H1 (cell line): ENCODE results near the gene ABCF3. TPM values are rescaled to one million over a fixed set of nuclear protein-coding genes. Genes with fewer than 3 reads are reported as not detected.

Source experiments
- CTCF ChIA-PET: fragments of 300-600 bp; sonication (Branson Sonifier 250); formaldehyde crosslinking; loops from one replicate; lab custom pipeline; 2021; ENCODE audit not compliant: partially characterized antibody; lab: Charles Lee
- POLR2A ChIA-PET: fragments of 300-600 bp; sonication (Branson Sonifier 250); formaldehyde crosslinking; loops from one replicate; lab custom pipeline; 2021; ENCODE audit warnings: inconsistent platforms; ENCODE audit not compliant: partially characterized antibody; lab: Charles Lee
- DNase-seq, 2 experiments: peaks; one replicate each; pipeline versions ENCODE4 v3.0.0 to v3.0.0-alpha.2; 2010 to 2022; ENCODE audit warnings: low spot score in 2 of 2, low read depth in 1 of 2, mixed read lengths in 1 of 2
- FAIRE-seq: peaks from 2 replicates; lab custom pipeline; 2011; peaks lifted over from hg19 to GRCh38; lab: Jason Lieb, UNC
- H2AFZ ChIP-seq: 2 replicates; pipeline ENCODE4 v1.8.1; 2012; ENCODE audit warnings: low read length, inconsistent platforms
- H2AK5ac ChIP-seq: 2 replicates; pipeline ENCODE4 v1.6.1; 2013; ENCODE audit warnings: low read depth, low read length
- H2BK120ac ChIP-seq: replicated peaks from 2 replicates; pipeline ENCODE3; 2013; ENCODE audit warnings: low read depth, low read length, inconsistent platforms
- H2BK12ac ChIP-seq: 2 replicates; pipeline ENCODE4 v1.6.1; 2013; ENCODE audit warnings: low read depth, low read length
- H2BK15ac ChIP-seq: 2 replicates; pipeline ENCODE4 v1.6.1; 2013; ENCODE audit warnings: low read length
- H2BK20ac ChIP-seq: 2 replicates; pipeline ENCODE4 v1.6.1; 2013; ENCODE audit warnings: low read length
- H2BK5ac ChIP-seq: 2 replicates; pipeline ENCODE4 v1.6.1; 2013; ENCODE audit warnings: low read depth, low read length
- H3K14ac ChIP-seq: 2 replicates; pipeline ENCODE4 v1.6.1; 2013; ENCODE audit warnings: inconsistent platforms; ENCODE audit not compliant: insufficient read length
- H3K18ac ChIP-seq: 2 replicates; pipeline ENCODE4 v1.6.1; 2013; ENCODE audit warnings: low read length; ENCODE audit errors: extremely low read depth
- H3K23ac ChIP-seq: 2 replicates; pipeline ENCODE4 v1.6.1; 2013; ENCODE audit warnings: inconsistent platforms; ENCODE audit not compliant: insufficient read length
- H3K23me2 ChIP-seq: 2 replicates; pipeline ENCODE4 v1.6.1; 2013; ENCODE audit warnings: low read depth, low read length
- H3K27ac ChIP-seq: 2 replicates; pipeline ENCODE4 v1.6.1; 2011; ENCODE audit warnings: low read depth, low read length, inconsistent platforms
- H3K27me3 ChIP-seq, 4 experiments: replicated peaks in 1 of 4; 1 replicate in 1 of 4; 2 replicates in 3 of 4; pipeline versions ENCODE4 v1.6.1 to v1.8.1; 2011 to 2013; ENCODE audit warnings: low read length in 3 of 4, mild to moderate bottlenecking in 3 of 4, inconsistent platforms in 2 of 4, mixed read lengths in 2 of 4, moderate library complexity in 1 of 4; ENCODE audit not compliant: control insufficient read depth in 3 of 4, insufficient read depth in 3 of 4; ENCODE audit errors: extremely low read depth in 1 of 4
- H3K36me3 ChIP-seq, 4 experiments: 2 replicates each; pipeline versions ENCODE4 v1.6.1 to v1.8.1; 2011 to 2013; ENCODE audit warnings: mild to moderate bottlenecking in 4 of 4, low read length in 3 of 4, moderate library complexity in 2 of 4, control low read depth in 1 of 4, inconsistent platforms in 1 of 4; ENCODE audit not compliant: insufficient read depth in 4 of 4, control insufficient read depth in 2 of 4
- H3K4ac ChIP-seq: replicated peaks from 2 replicates; pipeline ENCODE3; 2013; ENCODE audit warnings: low read length, low read depth, mixed read lengths, inconsistent platforms; ENCODE audit not compliant: insufficient read length
- H3K4me1 ChIP-seq, 4 experiments: replicated peaks in 1 of 4; 1 replicate in 1 of 4; 2 replicates in 3 of 4; pipeline versions ENCODE4 v1.6.1 to v1.8.1; 2011 to 2013; ENCODE audit warnings: low read length in 3 of 4, inconsistent platforms in 2 of 4, mixed read lengths in 1 of 4; ENCODE audit not compliant: insufficient read depth in 4 of 4, control insufficient read depth in 3 of 4
- H3K4me2 ChIP-seq, 2 experiments: 2 replicates each; pipeline versions ENCODE4 v1.6.1 to v1.8.1; 2011 to 2013; ENCODE audit warnings: low read depth in 2 of 2, low read length in 2 of 2, control low read depth in 1 of 2, inconsistent platforms in 1 of 2, mild to moderate bottlenecking in 1 of 2; ENCODE audit not compliant: insufficient read depth in 1 of 2
- H3K4me3 ChIP-seq, 4 experiments: fragments of 200-600, 300-600 bp in 1 of 4; sonication (generic), shearing (Covaris generic), sonication (Bioruptor Twin) in 1 of 4; 2 replicates each; pipeline versions ENCODE4 v1.5.1 to v1.8.1; 2011 to 2016; ENCODE audit warnings: low read length in 4 of 4, low read depth in 3 of 4, control low read depth in 2 of 4, inconsistent platforms in 2 of 4, mild to moderate bottlenecking in 2 of 4, mixed read lengths in 1 of 4, moderate library complexity in 1 of 4; ENCODE audit not compliant: insufficient read depth in 2 of 4; ENCODE audit errors: extremely low read depth in 1 of 4
- H3K56ac ChIP-seq: replicated peaks from 2 replicates; pipeline ENCODE3; 2013; ENCODE audit warnings: low read depth, mild to moderate bottlenecking, mixed read lengths, low read length, inconsistent platforms; ENCODE audit not compliant: insufficient read length
- H3K79me1 ChIP-seq: 2 replicates; pipeline ENCODE4 v1.6.1; 2013; ENCODE audit warnings: low read depth, low read length, control low read depth
- H3K79me2 ChIP-seq, 2 experiments: 2 replicates each; pipeline versions ENCODE4 v1.6.1 to v1.8.1; 2012 to 2013; ENCODE audit warnings: low read length in 2 of 2, mild to moderate bottlenecking in 2 of 2, inconsistent platforms in 1 of 2; ENCODE audit not compliant: insufficient read depth in 2 of 2, control insufficient read depth in 1 of 2
- H3K9ac ChIP-seq, 4 experiments: replicated peaks in 1 of 4; 1 replicate in 1 of 4; 2 replicates in 3 of 4; pipeline versions ENCODE4 v1.6.1 to v1.8.1; 2011 to 2013; ENCODE audit warnings: low read depth in 3 of 4, low read length in 3 of 4, control low read depth in 2 of 4, mild to moderate bottlenecking in 2 of 4, moderate library complexity in 2 of 4, inconsistent platforms in 1 of 4; ENCODE audit errors: extremely low read depth in 1 of 4
- H3K9me3 ChIP-seq, 2 experiments: 2 replicates each; pipeline versions ENCODE4 v1.6.1 to v1.8.1; 2012 to 2013; ENCODE audit warnings: mild to moderate bottlenecking in 2 of 2, moderate library complexity in 2 of 2, control low read depth in 1 of 2, inconsistent platforms in 1 of 2, low read depth in 1 of 2, low read length in 1 of 2, mixed read lengths in 1 of 2; ENCODE audit not compliant: insufficient read depth in 2 of 2
- H4K20me1 ChIP-seq, 2 experiments: replicated peaks in 1 of 2; 2 replicates each; pipeline versions ENCODE3 to v1.8.1; 2011 to 2013; ENCODE audit warnings: inconsistent platforms in 2 of 2, low read length in 2 of 2, mild to moderate bottlenecking in 1 of 2; ENCODE audit not compliant: insufficient read depth in 2 of 2, control insufficient read depth in 1 of 2
- H4K5ac ChIP-seq: 2 replicates; pipeline ENCODE4 v1.6.1; 2013; ENCODE audit warnings: low read length, low read depth, mixed read lengths, inconsistent platforms; ENCODE audit not compliant: insufficient read length
- H4K8ac ChIP-seq: 2 replicates; pipeline ENCODE4 v1.8.0; 2013; ENCODE audit warnings: mild to moderate bottlenecking, moderate library complexity, low read length, inconsistent platforms; ENCODE audit not compliant: insufficient read depth; ENCODE audit errors: extremely low read depth
- H4K91ac ChIP-seq: replicated peaks from 2 replicates; pipeline ENCODE3; 2013; ENCODE audit warnings: low read length, mixed read lengths, inconsistent platforms; ENCODE audit not compliant: insufficient read length
- BRCA1 ChIP-seq: IDR thresholded peaks from 2 replicates; pipeline ENCODE4 v1.6.1; 2012; ENCODE audit warnings: low read depth, low read length, improper control_type of control experiment
- EZH2 ChIP-seq: fragments of 200-600 bp; sonication (generic); IDR thresholded peaks from 2 replicates; pipeline ENCODE4 v1.7.1; 2012; ENCODE audit warnings: low read depth, mild to moderate bottlenecking, moderate library complexity, low read length, inconsistent platforms; ENCODE audit not compliant: severe bottlenecking
- FOSL1 ChIP-seq: IDR thresholded peaks from 2 replicates; pipeline ENCODE4 v1.6.1; 2011; ENCODE audit warnings: mild to moderate bottlenecking, low read depth, low read length, moderate library complexity; ENCODE audit not compliant: insufficient read depth
- NANOG ChIP-seq: IDR thresholded peaks from 2 replicates; pipeline ENCODE4 v1.6.1; 2011; ENCODE audit warnings: low read length, low read depth, mild to moderate bottlenecking, inconsistent platforms; ENCODE audit not compliant: insufficient read depth, poor library complexity, severe bottlenecking
- RBBP5 ChIP-seq: IDR thresholded peaks from 2 replicates; pipeline ENCODE4 v1.7.1; 2012; ENCODE audit warnings: low read depth, mild to moderate bottlenecking, inconsistent platforms, low read length, moderate library complexity, borderline replicate concordance
- RXRA ChIP-seq: IDR thresholded peaks from 2 replicates; pipeline ENCODE4 v1.6.1; 2011; ENCODE audit warnings: low read depth, mild to moderate bottlenecking, low read length, moderate library complexity; ENCODE audit not compliant: insufficient read depth
- SIRT6 ChIP-seq: IDR thresholded peaks from one replicate; pipeline ENCODE4 v1.7.1; 2012; ENCODE audit warnings: low read length, inconsistent platforms
- SIX5 ChIP-seq: IDR thresholded peaks from 2 replicates; pipeline ENCODE4 v1.6.1; 2011; ENCODE audit warnings: mild to moderate bottlenecking, low read depth, low read length
- SP1 ChIP-seq: IDR thresholded peaks from 2 replicates; pipeline ENCODE4 v1.6.1; 2011; ENCODE audit warnings: low read depth, low read length
- TAF7 ChIP-seq: optimal IDR thresholded peaks from 2 replicates; pipeline ENCODE3; 2011; ENCODE audit warnings: low read depth, mild to moderate bottlenecking, inconsistent platforms, low read length, moderate library complexity, borderline replicate concordance
- WGBS, 2 experiments: shearing (Covaris generic) in 1 of 2; methylation state at CpG; one replicate each; pipeline versions ENCODE4 v1.1.6 to v1.1.7; 2013 to 2015; ENCODE audit warnings: low lambda C conversion rate in 2 of 2, mixed read lengths in 2 of 2, inconsistent platforms in 1 of 2, low coverage in 1 of 2, missing lambda C conversion rate in 1 of 2; ENCODE audit not compliant: insufficient replicate concordance in 2 of 2, insufficient coverage in 1 of 2, insufficient read length in 1 of 2; ENCODE audit errors: extremely low coverage in 1 of 2, missing lambda C conversion rate in 1 of 2; 5-methylcytosine and 5-hydroxymethylcytosine counted together
- polyA plus RNA-seq, 7 experiments: library from polyadenylated mRNA; depleted of rRNA in 3 of 7; stranded (reverse) in 5 of 7; unstranded in 2 of 7; fragments of >200 nt in 5 of 7; fragments of 200-250 nt in 2 of 7; gene quantifications; 1 replicate in 5 of 7; 2 replicates in 1 of 7; 4 replicates in 1 of 7; pipeline versions ENCODE4 v1.2.1 to v1.2.3, GENCODE V29; 2011 to 2013; ENCODE audit warnings: missing spikeins in 2 of 7, mixed read lengths in 2 of 7
- total RNA-seq: library from RNA; stranded (reverse); fragmentation: NEBNext Ultra II Directional; extraction: Animal tissue kit (Norgen Biotek cat#: 25700); gene quantifications from 2 replicates; pipeline ENCODE4 v1.2.1, GENCODE V29; 2021

Gene ABCF3
- total and polyA plus RNA-seq, 2 of the 8 experiments (the other 6 are each of a cell fraction or from before 2014, with no cell fraction given): 51.6 to 57.8 TPM

- POLR2A ChIA-PET: no interaction called here
- FAIRE-seq: no peak
- TF ChIP-seq RXRA (no peak), EZH2 (no peak), SIRT6 (no peak), TAF7 (no peak), RBBP5 (no peak), SIX5 (no peak), BRCA1 (no peak), SP1 (no peak), NANOG (no peak), FOSL1 (no peak)
Observed at GRCh38 chr3:184142199-184142598, 43.8 kb upstream of the ABCF3 start.

More at GRCh38 chr3:184142199-184142598, 43.8 kb upstream of the ABCF3 start:
- Histone ChIP-seq H3K79me2 (peaks cover 0 to 12% of the 10 kb centered on the region in 2 experiments; a peak in 3 of 4 replicates), H4K8ac (no peak overlapping the region), H3K4ac (no peak overlapping the region), H3K4me2 (no peak overlapping the region), H3K4me3 (no peak overlapping the region), H2BK5ac (no peak overlapping the region), H3K79me1 (peaks cover 2% of the 10 kb centered on the region), H3K18ac (no peak overlapping the region), H2BK120ac (no peak overlapping the region), H2BK15ac (no peak overlapping the region), H3K56ac (no peak overlapping the region), H3K14ac (no peak overlapping the region), H4K5ac (no peak overlapping the region), H3K27me3 (no peaks in the 10 kb centered on the region), H2BK20ac (no peak overlapping the region), H4K20me1 (peaks cover 0 to 3% of the 10 kb centered on the region in 2 experiments), H2AK5ac (no peak overlapping the region), H3K4me1 (no peaks in the 10 kb centered on the region), H3K23me2 (no peaks in the 10 kb centered on the region), H2AFZ (no peak overlapping the region), H4K91ac (no peak overlapping the region), H3K9ac (no peak overlapping the region), H3K9me3 (no peaks in the 10 kb centered on the region), H2BK12ac (no peak overlapping the region), H3K23ac (no peak overlapping the region), H3K36me3 (peaks cover 11 to 51% (median 35%) of the 10 kb centered on the region in 4 experiments), H3K27ac (no peak overlapping the region)
- CTCF ChIA-PET: no interaction called here
- DNase-seq: no peak
- 93% methylated on average over 7 of the region's 7 CpGs; no CpG with 5 or more reads in 1 of the 2 experiments for WGBS, 2 experiments
